Hypothalamus (tissue), 51 donors: ENCODE results near the gene MOB2.
"Not testable (repeated sequence)": the region's sequence is repeated elsewhere in the genome, so short reads cannot be mapped to it uniquely, and the experiment has no call there.

Experiments
- DNase-seq, 51 donors: peaks; one replicate each; lab custom pipeline; 2025; lab: John Stamatoyannopoulos, UW

The MOB2 gene

GRCh38 chr11:1519028-1520010, 32.7 kb upstream of the MOB2 start:
- no peak for DNase-seq

- no peak for DNase-seq
These were observed 31.7 kb upstream of the MOB2 start for GRCh38 chr11:1518301-1518700.

DNA sequence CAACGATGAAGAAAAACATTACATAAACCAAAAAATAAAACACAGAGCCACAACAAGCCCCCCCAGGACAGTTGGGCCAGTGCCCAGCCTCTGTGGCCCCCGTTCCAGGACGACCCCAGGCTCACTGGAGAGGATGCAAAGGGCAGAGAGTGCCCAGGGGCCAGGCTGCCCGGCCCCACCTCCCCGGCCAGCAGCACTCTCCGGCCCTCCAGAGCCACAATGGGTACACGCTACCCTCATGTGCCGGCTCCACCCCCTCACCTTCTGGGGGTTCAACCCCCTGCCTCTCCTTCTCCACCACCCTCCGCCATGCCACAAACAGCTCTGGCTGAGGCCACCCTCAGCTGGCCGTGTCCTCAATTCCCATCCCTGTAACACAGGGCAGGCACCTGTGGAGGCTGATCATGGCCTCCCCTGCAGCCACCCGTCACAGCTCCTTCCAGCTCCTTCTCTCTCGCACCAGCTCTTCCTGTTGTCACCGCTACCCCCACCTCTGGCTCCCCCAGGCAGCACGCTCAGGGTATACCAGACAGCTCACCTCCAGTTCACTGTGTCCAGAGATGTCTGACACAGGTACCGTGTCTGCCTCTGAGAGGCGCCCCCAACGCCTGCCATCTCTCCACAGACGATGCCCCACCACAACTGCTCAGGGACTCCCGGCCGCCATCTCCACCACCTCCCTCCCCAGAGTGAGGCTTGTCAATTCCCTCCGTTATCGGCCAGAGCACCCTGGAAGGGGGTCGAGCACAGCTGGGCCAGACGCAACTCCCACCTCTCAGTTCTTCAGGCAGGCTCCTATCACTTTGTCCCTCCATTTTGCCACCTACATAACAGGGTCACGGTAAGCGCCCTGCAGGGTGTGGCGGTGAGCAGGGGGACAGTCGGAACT, 30.8 kb upstream of the MOB2 start:
- DNase-seq = no peak

DNA sequence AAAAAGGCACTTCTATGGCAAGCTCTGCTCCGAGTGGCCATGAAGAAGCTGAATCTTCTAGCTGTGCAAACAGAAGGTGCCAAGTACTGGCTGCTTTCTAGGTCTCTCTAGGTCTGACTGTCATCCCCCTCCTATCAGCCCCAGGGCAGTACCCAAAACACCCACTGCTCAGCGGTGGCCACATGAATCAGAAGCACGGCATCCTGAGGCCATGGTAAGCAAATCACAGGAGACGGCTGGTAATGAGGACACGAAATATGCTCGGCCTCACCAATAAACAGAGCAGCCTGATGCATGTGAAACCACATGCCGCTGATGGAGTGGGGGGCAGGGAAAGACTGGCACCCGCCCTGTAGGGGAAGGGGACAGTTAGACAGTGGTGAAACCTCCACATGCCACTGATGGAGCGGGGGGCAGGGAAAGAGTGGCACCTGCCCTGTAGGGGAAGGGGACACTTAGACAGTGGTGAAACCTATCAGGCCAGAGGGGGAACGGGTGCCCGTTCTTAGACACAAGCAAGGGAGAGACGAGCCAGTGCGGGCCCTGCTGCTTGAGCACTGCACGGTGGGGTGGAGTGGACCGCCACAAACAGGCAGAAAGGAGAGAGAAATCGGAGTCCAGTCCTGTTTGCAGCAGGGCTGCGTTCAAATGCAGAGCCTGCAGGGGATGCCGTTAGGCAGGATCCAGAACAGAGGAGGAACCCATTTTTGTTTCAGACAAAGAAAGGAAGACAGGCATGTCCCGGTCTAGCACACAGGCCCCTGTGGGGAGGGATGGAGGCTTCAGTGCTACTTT, 29.9 kb upstream of the MOB2 start:
- no peak for DNase-seq

- peak in 49 of 51 donors; percentile 24 to 90 (median 68) for DNase-seq
These were observed 28.8 kb upstream of the MOB2 start for GRCh38 chr11:1515082-1516060.

- DNase-seq = peak in 4 of 51 donors; percentile 11 to 39 (median 20)
These were observed 27.9 kb upstream of the MOB2 start for GRCh38 chr11:1514336-1515061.

DNA sequence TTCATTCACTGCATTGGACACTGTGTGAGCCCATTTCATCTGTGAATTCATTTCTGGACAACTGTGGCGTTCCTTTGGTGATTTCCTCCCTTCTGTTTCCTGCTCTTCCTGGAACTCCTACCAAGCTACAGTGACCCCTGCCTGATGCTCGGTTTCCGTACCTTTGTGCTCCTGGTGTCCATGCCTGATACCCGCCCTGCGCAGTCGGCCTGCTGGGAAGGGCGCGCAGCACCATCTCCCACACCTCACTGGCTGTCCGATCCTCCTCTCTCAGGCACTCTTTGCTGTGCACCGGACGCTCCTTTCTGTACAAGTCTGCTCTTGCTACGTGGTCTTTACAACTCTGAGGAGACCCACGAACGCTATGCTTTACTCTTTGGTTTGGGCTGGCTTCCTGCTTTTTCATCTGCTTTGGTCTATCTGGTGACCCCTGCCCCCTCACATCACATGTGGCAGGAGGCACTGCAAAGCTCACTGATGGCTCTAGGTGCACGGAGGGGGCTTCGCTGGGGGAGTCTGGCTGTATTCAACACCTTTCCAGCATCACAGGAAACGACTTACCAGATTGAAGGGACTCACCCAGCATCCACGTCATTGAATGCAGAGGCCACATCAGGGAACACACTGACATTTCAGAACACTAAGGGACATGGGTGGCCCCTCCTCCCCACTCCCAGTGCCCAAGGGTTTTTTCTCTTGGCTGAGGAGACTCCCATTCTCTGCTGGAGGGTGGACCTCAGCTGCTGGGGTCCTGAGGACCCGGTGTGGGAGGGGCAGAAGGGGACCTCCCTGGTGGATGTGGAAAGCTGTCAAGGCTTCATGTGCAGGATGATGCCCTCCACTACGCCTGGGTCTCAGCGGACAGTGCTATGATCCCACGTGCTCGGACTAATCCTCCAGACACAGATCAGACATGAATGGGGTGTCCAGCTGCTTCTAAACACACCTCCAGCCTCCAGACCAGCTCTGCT, 27.0 kb upstream of the MOB2 start:
- DNase-seq = no peak

DNA sequence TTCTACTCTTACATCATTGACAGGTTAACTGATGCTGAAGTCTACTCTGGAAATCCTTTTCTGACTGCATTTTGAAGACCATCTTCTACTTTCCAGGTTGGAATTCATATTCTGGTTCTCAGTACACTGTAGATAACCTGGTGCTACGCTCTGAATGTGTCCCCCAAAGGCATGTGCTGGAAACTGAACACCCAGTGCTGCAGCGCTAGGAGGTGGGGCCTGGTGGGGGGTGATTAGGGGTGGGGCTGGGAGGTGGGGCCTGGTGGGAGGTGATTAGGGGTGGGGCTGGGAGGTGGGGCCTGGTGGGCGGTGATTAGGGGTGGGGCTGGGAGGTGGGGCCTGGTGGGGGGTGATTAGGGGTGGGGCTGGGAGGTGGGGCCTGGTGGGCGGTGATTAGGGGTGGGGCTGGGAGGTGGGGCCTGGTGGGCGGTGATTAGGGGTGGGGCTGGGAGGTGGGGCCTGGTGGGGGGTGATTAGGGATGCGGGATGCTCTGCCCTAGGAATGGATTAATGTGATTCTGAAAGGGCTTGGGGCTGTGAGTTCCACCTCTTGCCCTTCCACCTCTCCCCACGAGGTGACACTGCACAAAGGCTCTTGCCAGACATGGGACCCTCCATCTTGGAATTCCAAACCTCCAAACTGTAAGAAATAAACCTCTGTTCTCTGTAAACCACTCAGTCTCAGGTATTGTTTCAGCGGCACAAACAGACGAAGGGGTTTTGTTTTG, 26.1 kb upstream of the MOB2 start:
- DNase-seq = not testable (repeated sequence)

DNA sequence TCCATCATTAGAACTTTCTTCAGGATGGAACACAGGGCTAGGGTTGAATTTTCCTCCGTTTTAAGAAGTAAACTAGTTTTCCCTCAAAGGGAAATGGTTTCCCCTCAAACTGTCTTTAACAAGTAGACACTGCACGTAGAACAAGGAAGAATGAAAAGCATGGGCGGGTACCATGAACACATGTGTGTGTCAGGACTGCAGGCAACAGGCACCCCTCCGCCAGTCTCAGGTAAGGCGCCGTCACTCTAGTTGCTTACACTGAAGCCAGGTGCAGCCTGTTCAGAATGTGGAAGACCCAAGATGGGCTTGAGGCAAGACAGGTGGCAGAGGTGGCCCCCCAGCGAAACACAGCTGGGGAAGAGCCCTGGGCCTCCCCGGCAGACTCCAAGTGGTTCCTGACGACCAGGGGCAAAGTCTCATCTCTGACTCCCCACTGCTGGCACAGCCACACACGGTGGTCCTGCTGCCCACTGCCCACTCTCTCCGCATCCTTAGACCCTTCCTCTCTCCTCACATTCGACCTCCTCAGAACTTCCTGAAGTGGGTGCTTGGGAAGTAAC, 25.4 kb upstream of the MOB2 start:
- no peak for DNase-seq

GRCh38 chr11:1510928-1511327, 24.3 kb upstream of the MOB2 start:
- DNase-seq = no peak

DNA sequence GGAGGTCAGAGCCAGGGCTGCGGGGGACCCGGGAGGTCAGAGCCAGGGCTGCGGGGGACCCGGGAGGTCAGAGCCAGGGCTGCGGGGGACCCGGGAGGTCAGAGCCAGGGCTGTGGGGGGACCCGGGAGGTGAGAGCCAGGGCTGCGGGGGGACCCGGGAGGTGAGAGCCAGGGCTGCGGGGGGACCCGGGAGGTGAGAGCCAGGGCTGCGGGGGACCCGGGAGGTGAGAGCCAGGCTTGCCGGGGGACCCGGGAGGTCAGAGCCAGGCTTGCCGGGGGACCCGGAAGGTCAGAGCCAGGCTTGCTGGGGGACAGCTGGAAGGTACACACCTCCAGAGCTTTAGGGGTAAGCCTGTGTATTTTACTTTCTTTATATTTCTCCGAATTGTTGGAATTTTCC, 23.8 kb upstream of the MOB2 start:
- not testable (repeated sequence) for DNase-seq

DNA sequence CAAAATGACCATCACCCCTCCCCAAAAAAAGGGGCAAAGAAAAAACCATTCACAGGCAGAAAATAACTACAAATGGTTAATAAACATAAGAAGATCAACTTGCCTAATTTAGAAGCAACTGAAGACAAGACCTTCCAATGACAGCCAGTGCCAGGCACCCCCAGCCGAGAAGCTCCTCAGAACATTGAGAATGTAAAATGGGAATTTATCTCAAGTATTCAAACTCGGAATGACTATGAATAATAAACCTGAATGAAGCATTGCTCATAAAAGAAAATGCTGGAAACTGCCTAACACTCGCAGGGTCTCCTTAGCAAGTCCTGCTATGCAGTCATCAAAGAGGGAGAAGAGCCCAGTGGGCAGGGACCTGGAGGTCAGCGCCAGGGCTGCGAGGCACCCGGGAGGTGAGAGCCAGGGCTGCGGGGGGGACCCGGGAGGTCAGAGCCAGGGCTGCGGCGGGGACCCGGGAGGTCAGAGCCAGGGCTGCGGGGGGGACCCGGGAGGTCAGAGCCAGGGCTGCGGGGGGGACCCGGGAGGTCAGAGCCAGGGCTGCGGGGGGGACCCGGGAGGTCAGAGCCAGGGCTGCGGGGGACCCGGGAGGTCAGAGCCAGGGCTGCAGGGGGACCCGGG, 23.2 kb upstream of the MOB2 start:
- no peak for DNase-seq

GRCh38 chr11:1508986-1509385, 22.4 kb upstream of the MOB2 start:
- DNase-seq = no peak

- no peak for DNase-seq
These were observed 21.9 kb upstream of the MOB2 start for GRCh38 chr11:1508491-1508891.

- peak in 20 of 51 donors; percentile 22 to 64 (median 38) for DNase-seq
These were observed 21.0 kb upstream of the MOB2 start for GRCh38 chr11:1507381-1508140.
